IMR-90 (cell line): ENCODE results near the gene NGEF. TPM values are rescaled to one million over a fixed set of nuclear protein-coding genes. Genes with fewer than 3 reads are reported as not detected.

ENCODE experiments used
- ATAC-seq: fragments of 200-7000 bp; cut with Tn5 transposase; 2 replicates; pipeline ENCODE4 v1.9.1; 2020; ENCODE audit warnings: low read depth, mild to moderate bottlenecking, moderate library complexity
- BruUV-seq: library from RNA; stranded (reverse); fragments of 400-500 nt; replicated peaks from 2 replicates; lab custom pipeline; 2021; lab: Mats Ljungman, UMichigan
- CTCF ChIA-PET: fragments of 300-600 bp; formaldehyde crosslinking; extraction: SDS; loops from one replicate; lab custom pipeline; 2021; ENCODE audit warnings: antibody characterized with exemption; lab: Yijun Ruan, JAX
- POLR2A ChIA-PET: fragments of 300-600 bp; sonication (Branson Sonifier 250); formaldehyde crosslinking; loops from one replicate; lab custom pipeline; 2022; ENCODE audit warnings: antibody characterized with exemption; ENCODE audit not compliant: unreplicated experiment; lab: Charles Lee
- DNase-seq: peaks from one replicate; pipeline ENCODE4 v3.0.0; 2013
- H2AFZ ChIP-seq: replicated peaks from 2 replicates; pipeline ENCODE3; 2013; ENCODE audit warnings: low read length, mild to moderate bottlenecking; ENCODE audit not compliant: poor library complexity
- H2AK5ac ChIP-seq: 2 replicates; pipeline ENCODE4 v1.6.1; 2013; ENCODE audit warnings: low read depth, low read length, inconsistent platforms
- H2AK9ac ChIP-seq: replicated peaks from 2 replicates; pipeline ENCODE3; 2013; ENCODE audit warnings: mild to moderate bottlenecking, low read depth, low read length, moderate library complexity; ENCODE audit not compliant: poor library complexity
- H2BK120ac ChIP-seq: 2 replicates; pipeline ENCODE4 v1.6.1; 2013; ENCODE audit warnings: low read depth, low read length, inconsistent platforms
- H2BK15ac ChIP-seq: 3 replicates; pipeline ENCODE4 v1.6.1; 2013; ENCODE audit warnings: low read depth, low read length, inconsistent platforms
- H2BK20ac ChIP-seq: 2 replicates; pipeline ENCODE4 v1.6.1; 2013; ENCODE audit warnings: low read depth, mild to moderate bottlenecking, inconsistent platforms, low read length, moderate library complexity
- H2BK5ac ChIP-seq: 2 replicates; pipeline ENCODE4 v1.6.1; 2013; ENCODE audit warnings: mild to moderate bottlenecking, low read depth, low read length, inconsistent platforms; ENCODE audit not compliant: poor library complexity, severe bottlenecking
- H3K14ac ChIP-seq: replicated peaks from 2 replicates; pipeline ENCODE4 v1.6.1; 2013; ENCODE audit warnings: low read depth, low read length, inconsistent platforms
- H3K18ac ChIP-seq: 2 replicates; pipeline ENCODE4 v1.6.1; 2013; ENCODE audit warnings: low read depth, low read length, control low read depth
- H3K23ac ChIP-seq: 2 replicates; pipeline ENCODE4 v1.6.1; 2013; ENCODE audit warnings: low read depth, low read length, inconsistent platforms
- H3K27ac ChIP-seq: 2 replicates; pipeline ENCODE4 v1.5.1; 2013; ENCODE audit warnings: mild to moderate bottlenecking, control low read depth, low read length; ENCODE audit not compliant: insufficient read depth
- H3K27me3 ChIP-seq: 2 replicates; pipeline ENCODE4 v1.6.1; 2013; ENCODE audit warnings: low read length; ENCODE audit not compliant: control insufficient read depth, insufficient read depth
- H3K36me3 ChIP-seq: 2 replicates; pipeline ENCODE4 v1.6.1; 2013; ENCODE audit warnings: low read length, mixed read lengths; ENCODE audit not compliant: control insufficient read depth, insufficient read depth
- H3K4ac ChIP-seq: 2 replicates; pipeline ENCODE4 v1.6.1; 2013; ENCODE audit warnings: low read depth, low read length, inconsistent platforms
- H3K4me1 ChIP-seq: 2 replicates; pipeline ENCODE4 v1.6.1; 2013; ENCODE audit warnings: low read length, mixed read lengths; ENCODE audit not compliant: control insufficient read depth, insufficient read depth
- H3K4me2 ChIP-seq: 2 replicates; pipeline ENCODE4 v1.6.1; 2013; ENCODE audit warnings: low read depth, mild to moderate bottlenecking, control low read depth, low read length, moderate library complexity
- H3K4me3 ChIP-seq: 2 replicates; pipeline ENCODE4 v1.5.1; 2013; ENCODE audit warnings: low read depth, mild to moderate bottlenecking, control low read depth, low read length, moderate library complexity; ENCODE audit not compliant: insufficient read depth
- H3K56ac ChIP-seq: 2 replicates; pipeline ENCODE4 v1.6.1; 2013; ENCODE audit warnings: low read length, inconsistent platforms; ENCODE audit not compliant: insufficient read depth; ENCODE audit errors: extremely low read depth
- H3K79me1 ChIP-seq, 2 experiments: 2 replicates each; pipeline ENCODE4 v1.6.1; 2013; ENCODE audit warnings: low read length in 2 of 2, inconsistent platforms in 1 of 2, low read depth in 1 of 2
- H3K9ac ChIP-seq: 2 replicates; pipeline ENCODE4 v1.6.1; 2013; ENCODE audit warnings: low read depth, low read length, control low read depth
- H3K9me1 ChIP-seq: 2 replicates; pipeline ENCODE4 v1.6.1; 2013; ENCODE audit warnings: low read length, inconsistent platforms; ENCODE audit not compliant: insufficient read depth
- H3K9me3 ChIP-seq: 2 replicates; pipeline ENCODE4 v1.6.1; 2013; ENCODE audit warnings: low read length; ENCODE audit not compliant: control insufficient read depth, insufficient read depth
- H4K20me1 ChIP-seq: 2 replicates; pipeline ENCODE4 v1.6.1; 2013; ENCODE audit warnings: low read length, inconsistent platforms; ENCODE audit not compliant: insufficient read depth
- H4K5ac ChIP-seq: 2 replicates; pipeline ENCODE4 v1.6.1; 2013; ENCODE audit warnings: mild to moderate bottlenecking, low read depth, low read length, control low read depth
- H4K8ac ChIP-seq, 2 experiments: 2 replicates each; pipeline ENCODE4 v1.6.1; 2013; ENCODE audit warnings: low read depth in 2 of 2, low read length in 2 of 2, control low read depth in 1 of 2, inconsistent platforms in 1 of 2
- H4K91ac ChIP-seq: 2 replicates; pipeline ENCODE4 v1.6.1; 2013; ENCODE audit warnings: low read depth, low read length, inconsistent platforms; ENCODE audit not compliant: insufficient read depth
- CTCF ChIP-seq: conservative IDR thresholded peaks from 2 replicates; pipeline ENCODE4 v1.5.1; 2012; ENCODE audit warnings: mild to moderate bottlenecking, low read depth, low read length, improper control_type of control experiment
- MAFK ChIP-seq: IDR thresholded peaks from 2 replicates; pipeline ENCODE4 v1.6.1; 2012; ENCODE audit warnings: low read depth, low read length, improper control_type of control experiment
- MAZ ChIP-seq: IDR thresholded peaks from 2 replicates; pipeline ENCODE4 v1.6.1; 2012; ENCODE audit warnings: low read depth, mild to moderate bottlenecking, low read length, improper control_type of control experiment, moderate library complexity, borderline replicate concordance
- MXI1 ChIP-seq: IDR thresholded peaks from 2 replicates; pipeline ENCODE4 v1.6.1; 2012; ENCODE audit warnings: low read depth, mild to moderate bottlenecking, low read length, moderate library complexity, borderline replicate concordance
- RAD21 ChIP-seq: IDR thresholded peaks from 2 replicates; pipeline ENCODE4 v1.6.1; 2012; ENCODE audit warnings: low read length, improper control_type of control experiment
- RCOR1 ChIP-seq: IDR thresholded peaks from 2 replicates; pipeline ENCODE4 v1.6.1; 2012; ENCODE audit warnings: mild to moderate bottlenecking, low read length, improper control_type of control experiment; ENCODE audit not compliant: insufficient replicate concordance
- SMC3 ChIP-seq: fragments of 150-350 bp; IDR thresholded peaks from 2 replicates; pipeline ENCODE4 v1.6.1; 2016; ENCODE audit warnings: low read depth, mild to moderate bottlenecking, antibody characterized with exemption, low read length, moderate library complexity
- WGBS, 2 experiments: methylation state at CpG; one replicate each; pipeline versions ENCODE4 v1.1.5 to v1.1.7; 2013; ENCODE audit warnings: missing lambda C conversion rate in 2 of 2; ENCODE audit not compliant: insufficient read length in 1 of 2; ENCODE audit errors: extremely low coverage in 2 of 2; 5-methylcytosine and 5-hydroxymethylcytosine counted together
- dilution Hi-C: fragments of 300-500 bp; cut with HindIII; formaldehyde crosslinking; loops from one replicate; pipeline ENCODE4 v1.14.3; 2018; ENCODE audit warnings: low sequenced_read_pairs; ENCODE audit not compliant: unreplicated experiment
- in situ Hi-C: fragments of 300-500 bp; cut with MboI; formaldehyde crosslinking; loops from 3 replicates; pipeline ENCODE4 v1.14.3; 2019; ENCODE audit warnings: low sequenced_read_pairs, inconsistent platforms, mixed read lengths
- intact Hi-C: fragments of 100-400 bp; cut with micrococcal nuclease; formaldehyde crosslinking; loops from 2 replicates; pipeline ENCODE4 v1.10.0; 2022
- polyA plus RNA-seq, 3 experiments: library from polyadenylated mRNA; depleted of rRNA; stranded (reverse); fragments of >200 nt; gene quantifications; 2 replicates each; pipeline ENCODE4 v1.2.3, GENCODE V29; 2012; ENCODE audit warnings: low replicate concordance in 1 of 3
- total RNA-seq: library from RNA; depleted of rRNA; stranded (reverse); fragments of >200 nt; gene quantifications from 2 replicates; pipeline ENCODE4 v1.2.3, GENCODE V29; 2012

The NGEF gene
- total and polyA plus RNA-seq, 2 of the 4 experiments (the other 2 are of a cell fraction), result 1.1 to 1.7 TPM

GRCh38 chr2:232973796-232974195, 39.3 kb downstream of the NGEF start:
- H2BK15ac ChIP-seq, result no peak overlapping the region
- no peak overlapping the region for H4K8ac ChIP-seq
- H2BK120ac ChIP-seq, result no peak overlapping the region
- H3K27ac ChIP-seq, result no peak overlapping the region
- ChIA-PET CTCF (interaction anchor here (0.6 kb wide), 1 partner anchor 366 kb away, joined by 5 read pairs; no protein-coding TSS in a partner anchor), POLR2A (no interaction called here)
- ATAC-seq, result no peak
- intact Hi-C loops, result no loop called here
- no peak for TF ChIP-seq MAFK
- no peak for TF ChIP-seq RAD21
- no peak for TF ChIP-seq RCOR1
- no peak for TF ChIP-seq MAZ
- no peak for TF ChIP-seq CTCF
- no peak for TF ChIP-seq MXI1
- no peak for TF ChIP-seq SMC3
- no CpG with 5 or more reads among the region's 3 CpGs for WGBS, 2 experiments
- no peak overlapping the region for H2AK9ac ChIP-seq
- no peak overlapping the region for H4K91ac ChIP-seq
- no peaks in the 10 kb centered on the region for H4K20me1 ChIP-seq
- H3K79me1 ChIP-seq, result no peaks in the 10 kb centered on the region
- no peak overlapping the region for H2BK5ac ChIP-seq
- no peak overlapping the region for H3K56ac ChIP-seq
- H3K36me3 ChIP-seq, result no peaks in the 10 kb centered on the region
- H3K9ac ChIP-seq, result no peak overlapping the region
- DNase-seq, result no peak
- in situ Hi-C loops, result no loop called here
- no peak overlapping the region for H3K18ac ChIP-seq
- no peak overlapping the region for H3K4me3 ChIP-seq
- no peak overlapping the region for H3K14ac ChIP-seq
- no peaks in the 10 kb centered on the region for H3K9me1 ChIP-seq
- H3K23ac ChIP-seq, result no peak overlapping the region
- no peak overlapping the region for H3K4me2 ChIP-seq
- BruUV-seq, result no TSS peak
- no peak overlapping the region for H2AFZ ChIP-seq
- peaks cover 2% of the 10 kb centered on the region; the same call in 1 of the 2 replicates for H3K9me3 ChIP-seq
- H3K4me1 ChIP-seq, result no peaks in the 10 kb centered on the region
- H3K4ac ChIP-seq, result no peak overlapping the region
- peaks cover 29% of the 10 kb centered on the region for H3K27me3 ChIP-seq
- dilution Hi-C loops, result no loop called here
- no peak overlapping the region for H2AK5ac ChIP-seq
- no peak overlapping the region for H4K5ac ChIP-seq
- no peak overlapping the region for H2BK20ac ChIP-seq
